GM12878 (cell line): ENCODE results near the gene ACCS. TPM values are rescaled to one million over a fixed set of nuclear protein-coding genes. Genes with fewer than 3 reads are reported as not detected.

Experiments
- ASH2L ChIP-seq: fragments of 300-600, 200-600 bp; sonication (generic); IDR thresholded peaks from 2 replicates; pipeline ENCODE4 v1.6.1; 2017; ENCODE audit warnings: low read depth, mild to moderate bottlenecking, borderline replicate concordance
- BMI1 ChIP-seq: fragments of 450-650 bp; IDR thresholded peaks from 2 replicates; pipeline ENCODE4 v1.6.1; 2016; ENCODE audit warnings: mild to moderate bottlenecking, moderate library complexity, borderline replicate concordance
- CHD1 ChIP-seq: IDR thresholded peaks from 2 replicates; pipeline ENCODE4 v1.6.1; 2012; ENCODE audit warnings: low read depth, low read length, improper control_type of control experiment
- CHD4 ChIP-seq: fragments of 200-600 bp; sonication (generic); IDR thresholded peaks from 2 replicates; pipeline ENCODE4 v1.6.1; 2016; ENCODE audit warnings: mild to moderate bottlenecking
- CREM ChIP-seq: IDR thresholded peaks from 2 replicates; pipeline ENCODE4 v1.6.1; 2014; ENCODE audit warnings: antibody characterized with exemption, low read depth
- FOS ChIP-seq: IDR thresholded peaks from 3 replicates; pipeline ENCODE4 v1.6.1; 2011; ENCODE audit warnings: borderline replicate concordance; ENCODE audit not compliant: insufficient read length; ENCODE audit errors: extremely low read depth
- FOXM1 ChIP-seq: IDR thresholded peaks from 2 replicates; pipeline ENCODE4 v1.6.1; 2012; ENCODE audit warnings: low read depth, mild to moderate bottlenecking, inconsistent platforms, low read length, moderate library complexity
- IKZF2 ChIP-seq, 2 experiments: fragments of 450-650 bp; IDR thresholded peaks; 2 replicates each; pipeline ENCODE4 v1.6.1; 2017; ENCODE audit warnings: mild to moderate bottlenecking in 2 of 2, moderate library complexity in 2 of 2
- JUNB ChIP-seq: IDR thresholded peaks from 2 replicates; pipeline ENCODE4 v1.6.1; 2016; ENCODE audit warnings: antibody characterized with exemption, mild to moderate bottlenecking
- MTA2 ChIP-seq: fragments of 450-650 bp; IDR thresholded peaks from 2 replicates; pipeline ENCODE4 v1.6.1; 2016; ENCODE audit warnings: low read depth, mild to moderate bottlenecking, moderate library complexity
- MXI1 ChIP-seq: fragments of 150-350 bp; IDR thresholded peaks from 2 replicates; pipeline ENCODE4 v1.6.1; 2011; ENCODE audit warnings: low read depth, mild to moderate bottlenecking, inconsistent platforms, low read length, improper control_type of control experiment
- NBN ChIP-seq: fragments of 450-650 bp; IDR thresholded peaks from 2 replicates; pipeline ENCODE4 v1.6.1; 2016
- NFIC ChIP-seq: IDR thresholded peaks from 2 replicates; pipeline ENCODE4 v1.6.1; 2012; ENCODE audit warnings: low read depth, mild to moderate bottlenecking, inconsistent platforms, low read length, moderate library complexity
- NR2C2 ChIP-seq: IDR thresholded peaks from 2 replicates; pipeline ENCODE4 v1.6.1; 2011; ENCODE audit warnings: borderline replicate concordance, low read depth; ENCODE audit not compliant: control insufficient read depth, insufficient read length
- NR2F1 ChIP-seq: fragments of 450-650 bp; conservative IDR thresholded peaks from 2 replicates; pipeline ENCODE4 v1.6.1; 2017; ENCODE audit warnings: mild to moderate bottlenecking
- PAX5 ChIP-seq: IDR thresholded peaks from 2 replicates; pipeline ENCODE4 v1.6.1; 2011; ENCODE audit warnings: low read depth, low read length, borderline replicate concordance
- RB1 ChIP-seq: fragments of 450-650 bp; formaldehyde crosslinking; IDR thresholded peaks from 2 replicates; pipeline ENCODE4 v1.6.1; 2017; ENCODE audit warnings: mild to moderate bottlenecking, borderline replicate concordance
- SPI1 ChIP-seq: IDR thresholded peaks from 2 replicates; pipeline ENCODE4 v1.6.1; 2011; ENCODE audit warnings: low read depth, mild to moderate bottlenecking, low read length, moderate library complexity, borderline replicate concordance; ENCODE audit not compliant: insufficient read depth
- SREBF1 ChIP-seq: IDR thresholded peaks from 2 replicates; pipeline ENCODE4 v1.6.1; 2012; ENCODE audit warnings: mild to moderate bottlenecking, low read length
- YBX1 ChIP-seq: fragments of 450-650 bp; IDR thresholded peaks from 2 replicates; pipeline ENCODE4 v1.6.1; 2016; ENCODE audit warnings: antibody characterized with exemption
- ZNF24 ChIP-seq: fragments of 450-650 bp; IDR thresholded peaks from 2 replicates; pipeline ENCODE4 v1.6.1; 2017; ENCODE audit warnings: antibody characterized with exemption, mild to moderate bottlenecking
- polyA plus RNA-seq, 11 experiments: library from polyadenylated mRNA; depleted of rRNA in 4 of 11; unstranded in 6 of 11; stranded (reverse) in 5 of 11; fragments of >200 nt; fragmentation: Nextera tagmentation in 4 of 11; fragmentation: Illumina TruSeq in 1 of 11; extraction: Ambion mirVana in 4 of 11; extraction: Trizol in 1 of 11; gene quantifications; 1 replicate in 1 of 11; 2 replicates in 10 of 11; pipeline versions ENCODE4 v1.2.1 to v1.2.3, GENCODE V29; 2011 to 2016; ENCODE audit warnings: inconsistent platforms in 2 of 11, missing spikeins in 2 of 11, low read depth in 1 of 11
- total RNA-seq, 4 experiments: library from RNA; depleted of rRNA in 3 of 4; stranded (reverse); fragments of >200 nt in 3 of 4; fragmentation: Illumina TruSeq in 1 of 4; extraction: Trizol in 1 of 4; gene quantifications; 2 replicates each; pipeline versions ENCODE4 v1.2.1 to v1.2.3, GENCODE V29; 2013 to 2021
- TF ChIP-seq, protein P1 (sequence below): IDR thresholded peaks from 2 replicates; pipeline ENCODE4 v1.6.1; 2011; ENCODE audit warnings: mild to moderate bottlenecking, low read depth, low read length, moderate library complexity; ENCODE audit not compliant: insufficient replicate concordance
- TF ChIP-seq, protein P2 (sequence below): fragments of 450-650 bp; conservative IDR thresholded peaks from 2 replicates; pipeline ENCODE4 v1.6.1; 2017; ENCODE audit warnings: mild to moderate bottlenecking, moderate library complexity

ACCS gene
- total and polyA plus RNA-seq, 10 of the 15 experiments (the other 5 are each of a cell fraction or from before 2014, with no cell fraction given), result 4.8 to 35.9 (median 17.0) TPM

DNA sequence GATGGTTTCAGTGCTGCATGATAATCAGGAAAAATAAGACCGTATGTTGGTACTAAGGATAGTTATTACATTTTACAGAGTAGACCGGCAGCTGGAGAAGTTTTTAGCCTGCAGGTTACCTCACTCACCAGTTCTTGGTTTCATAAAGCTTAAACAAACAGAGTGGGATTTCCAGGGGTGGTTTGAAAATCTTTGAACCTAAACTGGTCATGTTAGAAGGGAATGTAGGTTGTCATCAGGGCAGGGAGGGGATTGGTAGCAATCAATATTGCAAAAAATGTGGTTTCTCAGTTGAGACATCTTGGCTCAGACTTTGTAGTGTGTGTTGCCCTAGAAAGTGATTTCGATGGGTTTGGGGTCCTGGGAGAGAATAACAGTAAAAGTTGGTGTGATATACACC, 46.9 kb downstream of the ACCS start (continued):
- TF ChIP-seq, protein P1, sequence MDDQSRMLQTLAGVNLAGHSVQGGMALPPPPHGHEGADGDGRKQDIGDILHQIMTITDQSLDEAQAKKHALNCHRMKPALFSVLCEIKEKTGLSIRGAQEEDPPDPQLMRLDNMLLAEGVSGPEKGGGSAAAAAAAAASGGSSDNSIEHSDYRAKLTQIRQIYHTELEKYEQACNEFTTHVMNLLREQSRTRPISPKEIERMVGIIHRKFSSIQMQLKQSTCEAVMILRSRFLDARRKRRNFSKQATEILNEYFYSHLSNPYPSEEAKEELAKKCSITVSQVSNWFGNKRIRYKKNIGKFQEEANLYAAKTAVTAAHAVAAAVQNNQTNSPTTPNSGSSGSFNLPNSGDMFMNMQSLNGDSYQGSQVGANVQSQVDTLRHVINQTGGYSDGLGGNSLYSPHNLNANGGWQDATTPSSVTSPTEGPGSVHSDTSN, result no peak
- peak; percentile 9; the same call in 1 of the 2 replicates for TF ChIP-seq JUNB
- TF ChIP-seq IKZF2 (IDR thresholded peaks at IDR 0.05), result no peak; a peak in 1 of 4 replicates
- no peak for TF ChIP-seq NBN
- TF ChIP-seq MTA2, result 0 out of 2 replicates have a peak, but pooled peaks have one; percentile 30
- TF ChIP-seq SREBF1, result no peak
- TF ChIP-seq, protein P2, sequence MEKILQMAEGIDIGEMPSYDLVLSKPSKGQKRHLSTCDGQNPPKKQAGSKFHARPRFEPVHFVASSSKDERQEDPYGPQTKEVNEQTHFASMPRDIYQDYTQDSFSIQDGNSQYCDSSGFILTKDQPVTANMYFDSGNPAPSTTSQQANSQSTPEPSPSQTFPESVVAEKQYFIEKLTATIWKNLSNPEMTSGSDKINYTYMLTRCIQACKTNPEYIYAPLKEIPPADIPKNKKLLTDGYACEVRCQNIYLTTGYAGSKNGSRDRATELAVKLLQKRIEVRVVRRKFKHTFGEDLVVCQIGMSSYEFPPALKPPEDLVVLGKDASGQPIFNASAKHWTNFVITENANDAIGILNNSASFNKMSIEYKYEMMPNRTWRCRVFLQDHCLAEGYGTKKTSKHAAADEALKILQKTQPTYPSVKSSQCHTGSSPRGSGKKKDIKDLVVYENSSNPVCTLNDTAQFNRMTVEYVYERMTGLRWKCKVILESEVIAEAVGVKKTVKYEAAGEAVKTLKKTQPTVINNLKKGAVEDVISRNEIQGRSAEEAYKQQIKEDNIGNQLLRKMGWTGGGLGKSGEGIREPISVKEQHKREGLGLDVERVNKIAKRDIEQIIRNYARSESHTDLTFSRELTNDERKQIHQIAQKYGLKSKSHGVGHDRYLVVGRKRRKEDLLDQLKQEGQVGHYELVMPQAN, result no peak
- no peak for TF ChIP-seq SPI1
- no peak for TF ChIP-seq FOS
- no peak for TF ChIP-seq MXI1
- no peak for TF ChIP-seq NR2F1
- TF ChIP-seq CREM, result 0 out of 2 replicates have a peak, but pooled peaks have one; percentile 14
- no peak for TF ChIP-seq BMI1
- no peak for TF ChIP-seq NR2C2
- no peak for TF ChIP-seq RB1
- no peak for TF ChIP-seq CHD4
- no peak for TF ChIP-seq ZNF24
- TF ChIP-seq PAX5, result no peak
- no peak for TF ChIP-seq FOXM1
- TF ChIP-seq CHD1, result no peak
- no peak for TF ChIP-seq ASH2L
- TF ChIP-seq NFIC, result peak; percentile 26; the same call in 1 of the 2 replicates
- TF ChIP-seq YBX1, result no peak
